Measurements from ENCODE around the gene GLIS1.

GRCh38 chr1:53591924-53592323 is 147.0 kb downstream of the GLIS1 start:
- no peak for TF ChIP-seq POLR2AphosphoS5 (IDR thresholded peaks at IDR 0.05)
- TF ChIP-seq, protein P1, sequence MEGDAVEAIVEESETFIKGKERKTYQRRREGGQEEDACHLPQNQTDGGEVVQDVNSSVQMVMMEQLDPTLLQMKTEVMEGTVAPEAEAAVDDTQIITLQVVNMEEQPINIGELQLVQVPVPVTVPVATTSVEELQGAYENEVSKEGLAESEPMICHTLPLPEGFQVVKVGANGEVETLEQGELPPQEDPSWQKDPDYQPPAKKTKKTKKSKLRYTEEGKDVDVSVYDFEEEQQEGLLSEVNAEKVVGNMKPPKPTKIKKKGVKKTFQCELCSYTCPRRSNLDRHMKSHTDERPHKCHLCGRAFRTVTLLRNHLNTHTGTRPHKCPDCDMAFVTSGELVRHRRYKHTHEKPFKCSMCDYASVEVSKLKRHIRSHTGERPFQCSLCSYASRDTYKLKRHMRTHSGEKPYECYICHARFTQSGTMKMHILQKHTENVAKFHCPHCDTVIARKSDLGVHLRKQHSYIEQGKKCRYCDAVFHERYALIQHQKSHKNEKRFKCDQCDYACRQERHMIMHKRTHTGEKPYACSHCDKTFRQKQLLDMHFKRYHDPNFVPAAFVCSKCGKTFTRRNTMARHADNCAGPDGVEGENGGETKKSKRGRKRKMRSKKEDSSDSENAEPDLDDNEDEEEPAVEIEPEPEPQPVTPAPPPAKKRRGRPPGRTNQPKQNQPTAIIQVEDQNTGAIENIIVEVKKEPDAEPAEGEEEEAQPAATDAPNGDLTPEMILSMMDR (IDR thresholded peaks at IDR 0.05), result no peak

Measured in stomach (tissue), 4 donors.